HFF-Myc (cell line): ENCODE results near the gene NR2C1.

ENCODE experiments used
- DNase-seq: peaks from one replicate; pipeline ENCODE4 v3.0.0-alpha.2; 2011; ENCODE audit warnings: low read depth; ENCODE audit errors: extremely low read depth
- H3K4me3 ChIP-seq: replicated peaks from 2 replicates; pipeline ENCODE4 v1.5.1; 2011; ENCODE audit warnings: low read depth, mild to moderate bottlenecking, control low read depth, low read length
- CTCF ChIP-seq: IDR thresholded peaks from 2 replicates; pipeline ENCODE4 v1.5.1; 2012; ENCODE audit warnings: mild to moderate bottlenecking, low read depth, low read length, control low read depth; ENCODE audit errors: missing control alignments

The NR2C1 gene

GRCh38 chr12:94971923-94972322 is 101.5 kb downstream of the NR2C1 start:
- no peak for TF ChIP-seq CTCF
- H3K4me3 ChIP-seq, result no peak overlapping the region
- DNase-seq, result no peak

GRCh38 chr12:94970560-94970959 is 102.9 kb downstream of the NR2C1 start:
- TF ChIP-seq CTCF, result no peak
- H3K4me3 ChIP-seq, result no peak overlapping the region
- DNase-seq, result no peak
